Rectal smooth muscle tissue (tissue), 1 donor: Measurements from ENCODE around the gene ATXN7L3.
"Not testable (repeated sequence)": the region's sequence is repeated elsewhere in the genome, so short reads cannot be mapped to it uniquely, and the experiment has no call there.

Experiments used
- H3K27ac ChIP-seq: one replicate; pipeline ENCODE4 v1.7.0; 2013; ENCODE audit warnings: low read depth, low read length, inconsistent platforms
- H3K27me3 ChIP-seq: one replicate; pipeline ENCODE4 v1.7.0; 2013; ENCODE audit warnings: low read length; ENCODE audit not compliant: control insufficient read depth, insufficient read depth
- H3K36me3 ChIP-seq: one replicate; pipeline ENCODE4 v1.7.0; 2013; ENCODE audit warnings: low read length; ENCODE audit not compliant: control insufficient read depth, insufficient read depth
- H3K4me1 ChIP-seq: one replicate; pipeline ENCODE4 v1.7.0; 2013; ENCODE audit warnings: low read length; ENCODE audit not compliant: control insufficient read depth, insufficient read depth
- H3K4me3 ChIP-seq: one replicate; pipeline ENCODE4 v1.7.0; 2013; ENCODE audit warnings: low read length
- H3K9ac ChIP-seq: one replicate; pipeline ENCODE4 v1.7.0; 2013; ENCODE audit warnings: low read length

The ATXN7L3 gene

DNA sequence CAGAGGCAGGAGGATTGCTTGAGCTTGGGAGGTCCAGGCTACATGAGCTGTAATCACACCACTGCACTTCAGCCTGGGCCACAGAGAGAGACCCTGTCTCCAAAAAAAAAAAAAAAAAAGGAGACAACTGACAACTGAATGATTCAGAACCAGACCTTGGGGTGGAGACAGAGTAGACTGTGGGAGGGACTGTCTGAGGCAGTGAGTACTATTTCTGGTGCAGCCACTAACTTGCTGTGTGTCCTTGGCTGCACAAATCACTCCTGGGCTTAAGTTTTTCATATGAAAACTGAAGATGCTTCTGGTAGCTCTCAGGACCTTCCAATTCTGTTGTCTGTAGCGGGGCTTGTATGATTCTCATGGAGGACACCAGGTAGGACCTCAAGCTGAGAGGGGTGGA lies 23.4 kb downstream of the ATXN7L3 start:
- Histone ChIP-seq H3K9ac (no peak overlapping the region), H3K36me3 (peaks cover 7% of the 10 kb centered on the region), H3K4me3 (no peak overlapping the region)

DNA sequence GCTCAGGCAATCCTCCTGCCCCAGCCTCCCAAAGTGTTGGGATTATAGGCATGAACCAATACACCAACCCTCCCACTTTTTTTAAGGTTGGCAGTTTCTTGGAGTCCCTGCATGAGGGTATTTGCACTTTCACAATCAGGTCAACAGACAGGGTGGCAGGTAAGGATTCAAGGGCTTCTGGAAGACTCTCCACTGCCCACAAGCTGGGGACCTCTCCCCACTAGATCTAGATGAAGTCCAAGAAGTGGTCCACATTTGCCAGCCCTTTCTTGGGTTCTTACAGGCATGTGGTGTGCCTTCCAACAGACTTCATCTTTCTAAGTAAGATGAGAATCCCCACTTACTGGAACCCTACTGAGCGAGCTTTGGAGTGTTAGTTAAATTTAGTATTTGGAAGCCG lies 25.3 kb downstream of the ATXN7L3 start:
- Histone ChIP-seq H3K9ac (no peak overlapping the region), H3K4me1 (peaks cover 7% of the 10 kb centered on the region), H3K4me3 (no peak overlapping the region), H3K27ac (no peak overlapping the region), H3K27me3 (no peaks in the 10 kb centered on the region), H3K36me3 (peaks cover 7% of the 10 kb centered on the region)

More for the DNA sequence above, 23.4 kb downstream of the ATXN7L3 start:
- Histone ChIP-seq H3K27ac (no peak overlapping the region), H3K4me1 (no peaks in the 10 kb centered on the region), H3K27me3 (no peaks in the 10 kb centered on the region)

DNA sequence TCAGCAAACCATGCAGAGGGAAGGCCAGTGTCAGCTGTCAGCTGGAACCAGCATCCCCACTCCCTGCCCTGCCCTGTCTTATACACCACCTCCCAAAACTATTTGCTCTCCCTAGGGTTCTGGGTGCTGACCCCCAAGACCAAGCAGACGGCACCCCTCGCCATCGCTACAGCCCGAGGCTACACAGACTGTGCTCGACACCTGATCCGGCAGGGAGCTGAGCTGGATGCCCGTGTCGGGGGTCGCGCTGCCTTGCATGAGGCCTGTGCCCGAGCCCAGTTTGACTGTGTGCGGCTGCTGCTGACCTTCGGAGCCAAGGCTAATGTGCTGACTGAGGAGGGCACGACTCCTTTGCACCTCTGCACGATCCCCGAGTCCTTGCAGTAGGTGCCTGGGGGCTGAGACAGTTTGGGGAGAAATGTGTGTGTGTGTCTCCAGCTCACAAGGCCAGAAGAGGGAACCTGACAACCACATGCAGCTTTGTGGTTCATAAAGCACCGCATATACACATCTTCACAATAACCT lies 27.7 kb downstream of the ATXN7L3 start:
- Histone ChIP-seq H3K27ac (no peak overlapping the region), H3K36me3 (no peaks in the 10 kb centered on the region), H3K9ac (no peak overlapping the region), H3K27me3 (no peaks in the 10 kb centered on the region), H3K4me1 (peaks cover 11% of the 10 kb centered on the region), H3K4me3 (no peak overlapping the region)

DNA sequence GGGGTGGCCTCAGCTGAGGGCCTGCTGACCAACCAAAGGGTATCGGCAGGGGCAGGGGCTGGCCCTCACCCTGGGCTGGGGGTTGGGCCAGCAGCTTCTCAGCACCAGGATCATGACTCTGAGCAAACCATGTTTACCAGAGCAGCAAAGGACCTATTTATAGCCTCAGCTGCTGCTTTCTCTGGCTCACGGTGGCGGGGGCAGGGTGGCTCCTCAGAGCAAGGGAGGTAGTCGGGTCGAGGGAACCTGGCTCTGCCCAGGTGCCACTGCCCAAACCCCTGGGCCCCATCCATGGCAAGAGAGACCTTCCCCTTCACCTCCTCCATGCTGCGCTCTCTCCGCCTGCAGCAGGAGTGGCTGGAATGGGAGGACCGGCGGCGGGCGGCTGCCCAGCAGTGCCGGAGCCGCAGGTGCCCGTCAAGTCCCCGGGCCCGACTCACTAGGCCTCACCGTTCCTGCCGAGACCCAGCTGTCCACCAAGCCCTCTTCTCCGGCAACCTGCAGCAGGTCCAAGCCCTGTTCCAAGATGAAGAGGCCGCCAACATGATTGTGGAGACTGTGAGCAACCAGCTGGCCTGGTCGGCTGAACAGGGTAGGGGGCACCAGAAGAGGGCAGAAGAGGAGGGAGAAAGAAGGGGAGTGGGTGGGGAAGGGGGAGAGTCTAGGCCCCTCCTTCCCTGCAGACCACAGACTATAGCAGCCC lies 29.0 kb downstream of the ATXN7L3 start, which contains the start of gene ASB16:
ASB16 (plus strand) TSS at position 206 of the 703 bp plus-strand sequence; CDS start at position 292, 86 bp downstream.
- H3K4me1 ChIP-seq = peaks cover 11% of the 10 kb centered on the region
- peak within 1 kb of the TSS; percentile 24 for H3K9ac ChIP-seq
- no peaks in the 10 kb centered on the region for H3K27me3 ChIP-seq
- H3K36me3 ChIP-seq = no peaks in the 10 kb centered on the region
- peak within 1 kb of the TSS; percentile 83 for H3K27ac ChIP-seq
- H3K4me3 ChIP-seq = peak within 1 kb of the TSS; percentile 62

DNA sequence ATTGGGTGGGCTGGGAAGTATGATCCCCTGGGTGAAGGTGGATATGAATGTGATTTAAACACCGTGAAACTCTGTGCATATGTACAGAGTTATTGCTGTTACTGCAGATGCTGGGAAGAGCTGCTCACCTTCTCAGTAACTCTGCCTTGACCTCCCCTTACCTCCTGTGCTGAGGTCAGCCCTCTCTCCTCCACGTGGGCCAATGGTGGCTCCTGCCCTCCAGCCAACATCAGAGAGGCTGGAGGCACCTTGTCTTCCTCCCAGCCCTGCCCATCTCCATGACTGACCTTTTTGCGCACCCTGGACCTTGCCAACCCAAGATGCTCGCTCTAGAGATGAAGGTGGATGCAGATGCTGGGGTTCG lies 29.6 kb downstream of the ATXN7L3 start:
- Histone ChIP-seq H3K4me3 (peak overlapping the region; percentile 62), H3K4me1 (peaks cover 11% of the 10 kb centered on the region), H3K27me3 (no peaks in the 10 kb centered on the region), H3K36me3 (no peaks in the 10 kb centered on the region), H3K27ac (peak overlapping the region; percentile 83), H3K9ac (no peak overlapping the region)

DNA sequence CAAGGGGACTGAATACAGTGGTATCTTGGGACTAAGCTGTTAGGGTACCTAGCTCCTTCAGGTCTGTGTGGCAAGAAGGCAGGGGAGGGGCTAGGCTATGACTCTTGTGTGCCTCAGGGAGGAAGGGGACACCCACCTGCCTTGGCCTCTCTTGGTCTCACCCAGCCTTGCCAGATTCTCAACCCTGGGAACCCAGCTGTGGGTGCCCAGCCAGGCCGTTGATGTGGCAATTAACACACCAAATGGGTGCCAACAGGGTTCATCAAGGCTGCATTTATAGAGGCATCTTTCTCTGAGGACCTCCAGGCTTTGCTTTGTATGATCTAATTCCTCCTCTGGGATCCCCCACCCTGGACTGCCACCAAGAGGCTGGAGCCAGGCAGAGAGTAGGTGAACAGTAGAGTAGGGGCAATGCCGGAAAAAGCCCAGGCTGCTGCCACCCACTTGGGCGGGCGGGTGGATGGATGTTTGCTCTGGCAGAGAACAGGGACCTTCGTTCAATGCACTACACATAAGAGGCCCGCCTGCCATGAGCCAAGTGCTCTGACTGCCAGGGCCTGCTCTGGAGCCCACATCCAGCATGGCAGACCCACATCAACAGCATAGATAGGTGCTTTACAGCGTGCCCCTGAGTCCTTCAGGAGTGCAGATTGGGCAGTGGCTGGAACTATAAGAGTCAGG lies 32.4 kb downstream of the ATXN7L3 start:
- Histone ChIP-seq H3K36me3 (no peaks in the 10 kb centered on the region), H3K4me1 (peaks cover 11% of the 10 kb centered on the region), H3K4me3 (no peak overlapping the region), H3K27ac (no peak overlapping the region), H3K9ac (no peak overlapping the region), H3K27me3 (no peaks in the 10 kb centered on the region)

DNA sequence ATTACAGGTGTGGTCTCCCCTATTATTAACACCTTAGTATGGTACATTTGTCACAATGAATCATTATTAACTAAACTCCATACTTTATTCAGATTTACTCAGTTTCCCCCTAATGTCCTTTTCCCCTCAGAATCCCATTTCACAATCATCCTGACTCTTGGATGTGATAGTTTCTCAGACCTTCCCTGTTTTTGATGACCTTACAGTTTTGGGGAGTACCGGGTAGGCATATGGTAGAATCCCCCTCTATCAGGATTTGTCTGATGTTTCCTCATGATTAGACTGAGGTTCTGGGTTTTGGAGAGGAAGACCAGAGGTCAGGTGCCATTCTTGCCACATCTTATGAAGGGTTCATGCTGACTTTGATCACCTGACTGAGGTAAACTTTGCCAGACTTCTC lies 35.2 kb downstream of the ATXN7L3 start:
- H3K9ac ChIP-seq = no peak overlapping the region
- no peaks in the 10 kb centered on the region for H3K27me3 ChIP-seq
- no peaks in the 10 kb centered on the region for H3K36me3 ChIP-seq
- H3K4me1 ChIP-seq = peaks cover 4% of the 10 kb centered on the region
- no peak overlapping the region for H3K27ac ChIP-seq
- no peak overlapping the region for H3K4me3 ChIP-seq

DNA sequence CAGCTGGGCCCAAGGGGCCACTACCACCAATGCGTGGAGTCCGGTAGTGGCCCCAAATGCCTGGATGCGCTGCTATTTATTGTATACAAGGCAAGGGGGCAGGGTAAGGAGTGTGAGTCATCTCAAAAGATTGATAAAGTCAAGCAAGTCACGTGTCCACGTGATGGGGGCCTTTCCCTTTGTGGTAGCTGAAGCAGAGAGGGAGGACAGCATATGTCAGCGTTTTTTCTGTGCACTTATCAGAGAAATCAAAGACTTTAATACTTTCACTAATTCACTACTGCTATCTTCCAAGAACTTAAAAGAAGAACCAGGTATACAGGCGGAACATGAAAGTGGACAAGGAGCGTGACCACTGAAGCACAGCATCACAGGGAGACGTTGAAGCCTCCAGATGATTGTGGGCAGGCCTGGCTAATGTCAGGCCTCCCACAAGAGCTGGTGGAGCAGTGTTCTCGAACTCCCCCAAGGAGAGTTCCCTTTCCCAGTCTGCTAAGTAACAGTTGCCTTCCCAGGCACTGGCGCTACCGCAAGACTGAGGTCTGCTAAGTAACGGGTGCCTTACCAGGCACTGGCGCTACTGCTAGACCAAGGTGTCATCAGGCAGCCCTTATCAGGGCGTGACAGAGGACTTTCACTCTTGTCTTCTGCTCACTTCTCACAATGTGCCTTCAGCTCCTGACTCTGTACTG lies 40.0 kb downstream of the ATXN7L3 start:
- Histone ChIP-seq H3K4me3 (no peak overlapping the region), H3K27me3 (no peaks in the 10 kb centered on the region), H3K4me1 (no peaks in the 10 kb centered on the region), H3K27ac (no peak overlapping the region), H3K9ac (no peak overlapping the region), H3K36me3 (no peaks in the 10 kb centered on the region)

DNA sequence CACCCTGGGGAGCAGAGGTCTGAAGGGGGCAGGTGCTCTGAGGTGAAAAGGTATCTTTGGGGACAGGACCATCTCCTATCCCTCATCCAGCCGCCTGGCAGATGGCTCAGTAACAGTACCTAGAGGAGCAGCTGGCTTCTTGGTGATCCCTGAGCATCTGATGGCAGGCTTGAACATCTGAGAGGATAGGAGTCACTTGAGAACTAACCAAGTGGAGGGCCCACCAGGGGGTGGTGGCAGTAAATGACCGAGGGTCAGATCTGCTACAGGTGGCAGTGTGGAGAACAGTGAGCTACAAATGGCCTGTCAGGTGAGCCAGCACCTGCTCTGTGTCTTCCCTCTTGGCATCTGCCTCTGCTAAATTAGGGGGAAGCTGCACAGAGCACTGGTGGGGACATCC lies 44.2 kb downstream of the ATXN7L3 start:
- no peaks in the 10 kb centered on the region for H3K27me3 ChIP-seq

DNA sequence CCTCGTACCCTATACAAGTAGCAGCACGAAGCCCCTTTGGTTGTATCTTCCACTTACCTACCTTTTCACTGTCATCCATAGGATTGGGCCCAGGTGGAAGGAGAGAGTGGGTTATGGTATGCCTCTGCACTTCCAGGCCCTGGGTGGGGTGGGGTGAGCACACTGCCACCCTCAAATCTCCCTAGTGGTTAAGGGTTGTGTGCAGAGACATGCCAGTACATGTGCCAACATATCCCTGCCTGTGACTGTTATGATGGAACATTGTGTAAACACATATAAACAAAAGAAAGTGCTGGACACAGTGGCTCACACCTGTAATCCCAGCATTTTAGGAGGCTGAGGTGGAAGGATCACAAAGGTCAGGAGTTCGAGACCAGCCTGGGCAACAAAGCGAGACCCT lies 46.8 kb downstream of the ATXN7L3 start:
- no peaks in the 10 kb centered on the region for H3K36me3 ChIP-seq
- H3K4me3 ChIP-seq = no peak overlapping the region
- H3K9ac ChIP-seq = no peak overlapping the region
- H3K4me1 ChIP-seq = no peaks in the 10 kb centered on the region
- H3K27ac ChIP-seq = no peak overlapping the region
- H3K27me3 ChIP-seq = no peaks in the 10 kb centered on the region

More for the DNA sequence above, 44.2 kb downstream of the ATXN7L3 start:
- Histone ChIP-seq H3K4me1 (no peaks in the 10 kb centered on the region), H3K27ac (no peak overlapping the region), H3K4me3 (no peak overlapping the region), H3K36me3 (no peaks in the 10 kb centered on the region), H3K9ac (no peak overlapping the region)

DNA sequence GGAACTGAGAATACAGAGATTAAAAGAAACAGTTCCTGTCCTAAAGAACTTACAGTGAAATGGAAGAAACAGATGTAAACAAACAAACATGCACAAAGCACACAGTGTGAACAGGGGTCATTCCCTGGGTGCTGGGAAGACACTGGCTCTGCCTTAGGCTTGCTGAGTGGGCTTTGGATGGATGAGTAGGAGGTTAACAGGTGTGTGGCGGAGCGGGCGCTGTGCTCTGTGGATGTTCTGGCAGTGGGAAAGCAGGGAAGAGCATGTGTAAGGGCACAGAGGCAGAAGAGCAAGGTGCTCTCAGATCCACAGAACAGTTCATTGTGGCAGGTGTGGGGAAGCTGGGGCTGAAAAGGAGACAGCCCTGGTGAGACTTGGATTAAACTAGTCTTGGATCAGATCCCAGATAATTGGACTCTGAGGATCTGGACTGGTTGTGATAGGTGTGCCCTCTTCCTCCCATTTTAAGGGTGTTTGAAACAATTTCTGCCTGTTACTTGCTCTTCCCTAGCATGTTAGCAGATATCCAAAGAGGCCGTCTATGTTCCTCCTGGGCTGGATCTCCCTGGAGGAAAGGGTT lies 49.8 kb downstream of the ATXN7L3 start:
- no peaks in the 10 kb centered on the region for H3K4me1 ChIP-seq
- H3K27ac ChIP-seq = no peak overlapping the region
- H3K36me3 ChIP-seq = no peaks in the 10 kb centered on the region
- H3K4me3 ChIP-seq = no peak overlapping the region
- H3K9ac ChIP-seq = no peak overlapping the region
- H3K27me3 ChIP-seq = no peaks in the 10 kb centered on the region

DNA sequence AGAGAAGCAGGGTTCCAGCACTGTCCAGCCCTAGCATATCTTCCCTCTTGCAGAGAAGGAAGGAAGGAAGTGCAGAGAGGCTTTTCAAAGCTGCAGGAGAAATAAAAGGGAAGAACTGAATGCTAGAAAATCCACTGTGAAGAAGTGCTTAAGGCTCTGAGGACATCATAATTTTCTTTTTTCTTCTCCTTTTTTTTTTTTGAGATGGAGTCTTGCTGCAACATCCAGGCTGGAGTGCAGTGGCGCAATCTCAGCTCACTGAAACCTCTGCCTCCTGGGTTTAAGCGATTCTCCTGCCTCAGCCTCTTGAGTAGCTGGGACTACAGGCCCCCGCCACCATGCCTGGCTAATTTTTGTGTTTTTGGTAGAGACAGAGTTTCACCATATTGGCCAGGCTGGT lies 50.6 kb downstream of the ATXN7L3 start:
- not testable (repeated sequence) for H3K27me3 ChIP-seq, H3K27ac ChIP-seq, H3K36me3 ChIP-seq, H3K4me3 ChIP-seq, H3K4me1 ChIP-seq, H3K9ac ChIP-seq
